ENCODE results near the gene SCP2.
"Not testable (repeated sequence)": the region's sequence is repeated elsewhere in the genome, so short reads cannot be mapped to it uniquely, and the experiment has no call there.

SCP2 gene

DNA sequence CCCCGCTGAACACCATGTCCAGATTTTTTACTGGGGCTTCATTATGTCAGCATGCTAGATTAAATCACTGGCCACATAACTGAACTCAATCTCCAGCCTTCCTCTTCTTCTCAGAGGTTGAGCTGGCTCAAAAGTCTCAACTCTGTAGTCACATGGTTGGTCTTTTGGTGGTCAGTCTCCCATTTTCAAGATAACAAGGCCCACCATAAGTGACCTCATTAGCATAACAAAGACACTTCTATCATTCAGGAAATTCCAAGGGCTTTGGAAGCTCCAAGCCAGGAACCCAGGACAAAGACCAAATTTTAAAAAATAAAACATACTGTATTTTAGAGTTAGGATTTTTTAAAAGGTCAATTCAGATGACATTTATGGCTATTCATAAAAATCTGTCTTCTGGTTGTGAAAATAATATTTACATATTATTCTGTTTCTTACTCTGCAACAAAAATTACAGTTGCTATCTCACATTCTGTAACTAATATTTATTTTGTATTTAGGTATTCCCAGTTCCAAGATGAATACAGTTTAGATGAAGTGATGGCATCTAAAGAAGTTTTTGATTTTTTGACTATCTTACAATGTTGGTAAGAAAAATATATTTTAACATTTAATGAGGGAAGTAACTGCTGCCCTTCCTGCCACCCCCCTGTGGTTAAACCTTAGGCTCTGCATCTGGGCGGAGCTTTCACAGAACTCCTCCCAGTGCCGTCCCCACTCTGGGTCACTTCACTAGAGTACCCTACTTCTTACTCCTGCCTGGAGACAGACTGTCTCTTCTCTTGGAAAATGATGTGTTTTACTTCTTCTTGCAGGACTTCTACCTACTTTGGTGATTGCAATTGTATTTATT lies 49.3 kb downstream of the SCP2 start:
- DNase-seq: no peak

DNA sequence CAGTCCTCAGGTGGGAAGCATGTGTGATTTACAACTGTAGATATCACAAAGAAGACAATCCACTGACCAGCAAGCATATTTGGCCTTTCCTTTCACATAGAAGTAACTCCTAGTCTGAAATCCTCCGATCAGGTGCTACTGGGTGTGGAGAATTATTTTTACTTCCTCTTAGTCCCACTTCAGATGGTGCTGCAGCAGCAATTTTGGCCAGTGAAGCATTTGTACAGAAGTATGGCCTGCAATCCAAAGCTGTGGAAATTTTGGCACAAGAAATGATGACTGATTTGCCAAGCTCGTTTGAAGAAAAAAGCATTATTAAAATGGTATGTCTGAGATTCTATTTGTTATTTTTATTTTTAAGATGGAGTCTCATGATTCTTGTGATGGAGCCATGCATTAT lies 51.0 kb downstream of the SCP2 start:
- DNase-seq: no peak

DNA sequence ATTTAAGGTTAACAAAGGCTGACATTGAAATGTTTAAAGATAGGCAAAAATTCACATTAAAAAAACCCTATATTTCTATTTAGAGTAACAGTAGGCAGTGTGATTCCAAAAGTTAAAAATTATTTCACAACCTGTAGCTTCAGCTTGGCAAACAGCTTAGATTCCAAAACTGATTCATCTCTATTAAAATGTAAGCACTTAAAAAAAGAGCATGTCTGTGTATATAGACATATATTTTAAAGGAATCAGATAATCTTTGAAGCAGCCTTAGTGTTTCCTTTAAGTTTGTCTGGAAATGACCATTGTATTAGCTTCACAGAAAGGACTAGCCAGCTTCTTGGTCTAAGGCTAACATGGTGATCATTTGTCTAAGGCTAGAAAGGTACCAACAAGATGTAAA lies 65.7 kb downstream of the SCP2 start:
- DNase-seq: not testable (repeated sequence)

DNA sequence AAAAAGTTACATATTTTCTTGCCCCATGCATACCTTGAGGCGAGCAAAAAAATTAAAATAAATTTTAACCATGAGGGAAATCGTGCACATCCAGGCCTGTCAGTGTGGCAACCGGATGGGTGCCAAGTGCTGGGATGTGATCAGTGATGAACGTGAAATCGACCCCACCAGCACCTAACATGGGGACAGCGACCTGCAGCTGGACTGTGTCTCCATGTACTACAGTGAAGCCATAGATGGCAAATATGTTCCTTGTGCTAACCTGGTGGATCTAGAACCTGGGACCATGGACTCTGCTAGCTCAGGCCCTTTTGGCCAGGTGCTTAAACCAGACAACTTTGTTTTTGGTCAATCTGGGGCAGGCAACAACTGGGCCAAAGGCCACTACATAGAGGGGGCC lies 67.6 kb downstream of the SCP2 start:
- no peak for DNase-seq

DNA sequence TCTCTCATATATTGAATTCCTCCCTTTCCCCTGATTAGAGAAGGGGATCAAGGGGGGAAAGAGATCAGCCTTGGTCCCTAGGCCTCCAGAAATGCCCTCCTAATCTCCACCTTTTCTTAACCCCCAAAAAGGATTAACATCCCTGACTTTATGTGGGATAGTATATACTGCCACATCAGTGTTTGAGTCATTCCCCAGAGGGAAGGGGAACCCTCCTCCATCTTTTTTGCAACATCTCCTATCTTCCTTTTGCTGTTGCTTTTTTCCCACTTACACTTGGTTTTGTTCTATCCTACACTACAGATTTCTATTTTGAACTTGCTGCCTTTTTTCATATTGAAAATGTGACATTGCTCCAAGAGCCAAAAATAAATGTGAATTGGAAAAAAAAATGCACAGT lies 69.6 kb downstream of the SCP2 start:
- DNase-seq: no peak

DNA sequence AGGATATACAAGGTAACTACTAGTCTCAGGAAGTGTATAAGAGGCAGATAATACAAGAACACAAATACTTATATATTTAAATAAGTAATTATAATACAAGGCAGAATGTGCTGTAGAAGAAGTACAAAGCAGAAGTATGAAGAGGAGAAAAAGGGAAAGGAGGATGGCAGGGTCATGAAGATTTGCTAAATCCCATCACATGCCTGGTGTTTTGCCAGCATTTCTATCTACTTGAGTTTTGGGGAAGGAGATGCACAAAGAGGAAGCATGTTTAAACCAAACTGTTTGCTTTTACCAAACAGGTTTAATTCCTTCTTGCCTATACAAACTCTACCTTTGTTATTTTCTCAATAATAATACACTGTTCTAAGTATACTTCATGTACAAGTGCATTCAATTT lies 74.1 kb downstream of the SCP2 start:
- no peak for DNase-seq

DNA sequence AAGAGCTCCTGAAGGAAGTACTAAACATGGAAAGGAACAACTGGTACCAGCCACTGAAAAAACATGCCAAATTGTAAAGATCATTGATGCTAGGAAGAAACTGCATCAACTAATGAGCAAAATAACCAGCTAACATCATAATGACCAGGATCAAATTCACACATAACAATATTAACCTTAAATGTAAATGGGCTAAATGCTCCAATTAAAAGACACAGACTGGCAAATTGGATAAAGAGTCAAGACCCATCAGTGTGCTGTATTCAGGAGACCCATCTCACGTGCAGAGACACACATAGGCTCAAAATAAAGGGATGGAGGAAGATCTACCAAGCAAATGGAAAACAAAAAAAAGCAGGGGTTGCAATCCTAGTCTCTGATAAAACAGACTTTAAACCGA lies 79.5 kb downstream of the SCP2 start:
- not testable (repeated sequence) for DNase-seq

DNA sequence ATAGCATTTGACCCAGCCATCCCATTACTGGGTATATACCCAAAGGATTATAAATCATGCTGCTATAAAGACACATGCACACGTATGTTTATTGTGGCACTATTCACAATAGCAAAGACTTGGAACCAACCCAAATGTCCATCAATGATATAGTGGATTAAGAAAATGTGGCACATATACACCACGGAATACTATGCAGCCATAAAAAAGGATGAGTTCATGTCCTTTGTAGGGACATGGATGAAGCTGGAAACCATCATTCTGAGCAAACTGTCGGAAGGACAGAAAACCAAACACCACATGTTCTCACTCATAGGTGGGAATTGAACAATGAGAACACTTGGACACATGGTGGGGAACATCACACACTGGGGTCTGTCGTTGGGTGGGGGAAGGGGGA lies 83.2 kb downstream of the SCP2 start:
- not testable (repeated sequence) for DNase-seq

DNA sequence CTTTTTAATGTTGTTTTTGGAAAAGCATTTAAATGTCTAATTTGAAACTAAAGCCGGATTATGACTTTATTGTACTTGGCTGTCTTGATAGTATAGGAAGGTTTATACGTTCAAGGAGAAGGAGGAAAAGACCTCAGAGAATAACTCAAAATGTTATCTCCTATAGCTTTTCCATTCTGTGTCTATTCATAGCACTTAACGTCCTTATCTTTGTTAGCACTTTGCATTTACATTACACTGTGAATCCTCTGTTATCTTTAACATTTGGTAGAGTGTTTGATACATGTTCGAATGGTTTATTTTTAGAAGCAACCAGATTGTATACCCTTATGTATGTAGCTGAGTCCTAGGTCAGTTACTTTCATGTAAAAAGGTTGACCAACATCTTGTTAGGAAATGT lies 84.1 kb downstream of the SCP2 start:
- no peak for DNase-seq

DNA sequence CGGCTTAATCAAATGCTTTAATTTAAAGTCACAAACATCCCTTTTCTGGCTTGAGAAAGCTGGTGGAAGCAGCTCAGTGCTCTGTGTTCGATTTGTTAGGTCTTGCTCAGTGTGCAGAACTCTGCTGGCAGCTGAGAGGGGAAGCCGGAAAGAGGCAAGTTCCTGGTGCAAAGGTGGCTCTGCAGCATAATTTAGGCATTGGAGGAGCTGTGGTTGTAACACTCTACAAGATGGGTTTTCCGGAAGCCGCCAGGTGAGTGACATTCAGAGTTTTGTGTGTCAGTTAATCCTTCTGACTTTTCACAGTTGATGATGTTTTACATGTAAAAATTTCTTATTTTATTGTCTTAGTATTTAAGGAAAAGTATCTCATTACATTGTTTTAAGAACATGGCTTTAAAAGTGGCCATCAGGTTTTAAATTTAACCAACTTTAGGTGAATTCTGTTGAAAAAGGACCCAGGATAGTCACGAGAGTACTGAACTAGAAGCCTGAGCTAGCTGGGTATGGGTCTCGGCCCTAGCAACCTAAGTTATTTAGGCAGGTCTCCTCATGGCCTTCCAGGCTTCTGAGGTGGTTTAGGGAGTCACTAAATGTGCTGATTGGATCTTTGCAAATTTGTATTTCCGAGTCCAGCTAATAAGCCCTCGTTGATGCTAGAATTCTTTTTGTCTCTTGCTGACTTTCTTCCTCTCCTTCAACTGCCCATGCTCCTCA lies 87.9 kb downstream of the SCP2 start:
- peak; percentile 92 for DNase-seq

DNA sequence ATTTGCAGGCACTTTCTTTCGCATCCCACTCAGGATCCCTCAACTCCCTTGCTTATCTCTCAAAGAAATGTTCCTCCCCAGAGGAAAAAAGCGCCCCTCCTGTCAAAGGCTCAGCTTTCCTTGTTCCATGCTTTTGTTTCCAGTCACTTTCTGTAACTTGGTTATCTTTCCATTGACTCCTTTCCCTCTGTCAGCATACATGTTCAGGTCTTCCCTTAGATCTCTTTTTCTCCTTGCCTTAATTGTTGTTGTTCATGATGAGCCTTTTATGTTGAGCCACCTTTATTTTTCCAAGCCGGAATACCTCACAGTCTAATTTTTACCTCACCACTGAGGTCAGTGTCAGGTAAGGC lies 88.4 kb downstream of the SCP2 start:
- DNase-seq: no peak

DNA sequence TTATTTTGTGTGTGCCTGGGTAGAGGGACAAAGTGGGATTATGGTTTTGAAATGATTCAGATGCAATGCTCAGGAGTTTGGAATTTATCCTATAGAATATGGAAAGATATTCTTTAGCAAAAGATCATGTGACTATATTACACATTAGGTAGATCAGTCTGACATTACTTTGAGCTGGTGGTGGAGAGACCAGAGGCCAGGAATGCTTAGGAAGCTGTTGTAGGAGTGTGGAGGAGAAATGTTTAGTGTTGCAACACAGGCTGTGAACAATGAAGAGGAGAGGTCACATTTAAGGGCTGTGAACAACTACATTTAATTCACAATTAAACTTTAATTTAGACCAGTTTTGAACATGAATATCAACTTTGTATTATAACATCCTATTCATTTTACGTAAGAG lies 89.6 kb downstream of the SCP2 start:
- no peak for DNase-seq

DNA sequence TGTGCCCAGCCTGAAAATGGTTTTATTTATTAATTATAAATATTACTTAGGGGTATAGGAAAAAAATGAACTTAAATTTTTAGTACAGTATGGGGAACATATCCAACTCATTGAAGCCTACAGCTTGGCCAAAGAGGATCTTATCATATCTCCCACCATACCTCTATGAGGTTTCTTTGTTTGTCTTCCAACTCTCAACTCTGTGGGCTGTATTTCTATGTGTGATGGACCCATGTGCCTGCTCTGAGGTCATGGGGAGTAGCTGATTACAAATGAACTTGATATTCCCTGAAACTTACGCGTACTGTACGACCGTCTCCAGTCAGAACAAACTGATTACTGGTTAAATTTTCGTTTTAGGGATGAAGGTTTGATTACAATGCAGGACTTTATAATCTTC lies 93.5 kb downstream of the SCP2 start:
- DNase-seq: no peak

DNA sequence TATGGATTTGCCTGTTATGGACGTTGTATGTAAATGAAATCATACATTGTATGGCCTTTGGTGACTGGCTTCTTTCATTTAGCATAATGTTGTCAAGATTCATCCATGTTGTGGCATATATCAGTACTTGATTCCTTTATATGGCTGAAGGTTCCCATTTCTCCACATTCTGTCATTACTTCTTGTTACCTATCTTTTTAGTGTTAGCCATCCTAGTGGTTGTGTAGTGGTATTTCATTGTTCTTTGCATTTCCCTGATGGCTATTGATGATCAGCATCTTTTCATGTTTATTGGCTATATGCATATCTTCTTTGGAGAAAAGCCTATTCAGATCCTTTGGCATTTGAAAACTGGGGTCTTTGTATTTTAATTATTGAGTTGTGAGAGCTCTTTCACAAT lies 95.1 kb downstream of the SCP2 start:
- DNase-seq: no peak

DNA sequence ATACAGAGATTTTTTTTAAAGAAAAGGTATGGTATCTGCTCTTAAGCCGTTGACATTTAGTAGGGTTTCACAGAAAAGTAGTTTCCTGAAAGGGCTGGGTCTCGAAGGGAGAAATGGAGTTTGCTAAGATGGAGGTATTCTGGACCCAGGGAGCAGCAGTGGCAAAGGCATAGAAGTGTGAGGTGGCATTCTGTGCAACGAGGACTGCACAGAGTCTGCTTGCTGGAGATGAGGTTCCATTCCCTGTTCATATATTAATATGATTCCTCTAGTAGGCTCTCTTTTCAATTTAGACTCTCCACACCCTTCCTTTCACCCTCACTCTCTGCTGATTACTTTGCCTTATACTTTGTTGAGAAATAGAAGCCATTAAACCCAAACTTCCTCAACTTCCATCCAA lies 96.5 kb downstream of the SCP2 start:
- DNase-seq: no peak

DNA sequence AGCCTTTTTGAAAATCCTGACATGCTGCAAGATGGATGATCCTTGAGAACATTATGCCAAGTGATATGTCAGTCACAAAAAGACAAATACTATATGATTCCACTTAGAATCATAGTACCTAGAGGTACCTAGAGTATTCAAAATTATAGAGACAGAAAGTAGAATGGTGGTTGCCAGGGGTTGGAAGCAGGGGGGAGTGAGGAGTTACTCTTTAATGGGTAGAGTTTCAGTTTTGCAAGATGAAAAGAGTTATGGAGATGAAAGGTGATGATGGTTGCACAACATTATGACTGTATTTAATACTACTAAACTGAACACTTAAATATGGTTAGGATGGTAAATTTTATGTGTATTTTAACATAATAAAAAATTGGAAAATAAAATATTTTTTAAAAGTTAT lies 97.0 kb downstream of the SCP2 start:
- DNase-seq: no peak

DNA sequence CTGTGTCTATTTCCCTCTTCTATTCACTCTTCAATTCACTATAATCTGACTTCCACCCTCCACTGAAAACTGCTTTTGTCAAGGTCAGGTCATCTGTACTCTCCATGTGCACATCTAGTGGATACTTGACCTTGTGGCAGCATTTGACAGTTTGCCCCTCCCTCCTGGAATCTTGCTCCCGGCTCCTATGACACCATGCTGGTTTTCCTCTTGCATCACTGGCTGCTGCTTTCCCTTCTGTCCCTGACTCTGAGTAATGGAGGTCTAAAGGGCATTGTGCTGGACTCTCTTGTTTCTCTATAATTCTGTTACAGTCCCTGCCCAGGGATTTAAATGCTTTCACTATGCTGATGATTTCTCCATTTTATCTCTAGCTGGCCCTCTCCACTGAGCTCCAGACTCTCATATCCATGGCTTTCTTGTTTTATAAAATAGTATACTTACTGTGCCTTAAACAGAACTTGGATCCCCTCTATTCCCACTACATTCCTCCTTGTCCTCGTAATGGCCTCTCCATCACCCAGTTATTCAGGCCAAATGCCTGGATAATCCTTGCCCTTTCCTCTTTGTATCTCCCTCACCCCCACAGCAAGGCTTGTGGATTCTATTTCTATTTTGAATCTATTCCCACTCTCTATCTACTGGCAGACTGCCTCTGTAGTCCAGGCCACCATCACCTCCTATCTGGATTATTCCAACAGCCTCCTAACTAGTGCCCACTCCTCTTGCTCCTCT lies 98.1 kb downstream of the SCP2 start:
- DNase-seq: no peak

DNA sequence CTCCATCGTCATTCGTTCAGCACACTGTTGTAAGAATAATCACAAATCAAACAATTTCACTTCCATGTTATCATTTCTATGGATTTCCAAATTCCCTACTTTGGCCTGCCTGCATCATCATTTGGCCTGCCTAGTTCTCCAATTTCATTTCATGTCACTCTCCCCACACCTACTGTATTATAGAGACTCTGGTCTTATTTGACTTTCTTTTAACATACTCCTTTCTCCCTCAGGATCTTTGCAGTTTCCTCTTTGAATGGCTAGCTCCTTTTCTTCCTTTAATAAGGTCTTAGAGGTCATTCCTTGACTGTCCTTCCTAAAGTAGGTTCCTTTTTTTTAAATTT lies 98.7 kb downstream of the SCP2 start:
- DNase-seq: no peak

DNA sequence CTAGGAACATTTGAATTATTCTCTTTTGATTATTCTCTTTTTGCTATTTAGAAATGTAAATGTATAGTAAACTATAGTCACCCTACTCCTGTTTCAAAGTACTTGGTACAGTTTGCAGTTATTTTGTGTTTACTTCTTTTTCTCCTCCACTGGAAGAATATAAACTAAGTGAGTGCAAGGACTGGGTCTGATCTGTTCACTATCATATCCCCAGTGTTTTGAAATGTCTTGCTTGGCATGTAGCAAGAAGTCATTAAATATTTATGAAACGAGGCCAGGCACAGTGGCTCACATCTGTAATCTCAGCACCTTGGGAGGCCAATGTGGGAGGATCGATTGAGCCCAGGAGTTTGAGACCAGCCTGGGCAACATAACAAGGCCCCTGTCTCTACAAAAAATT lies 99.2 kb downstream of the SCP2 start:
- DNase-seq: no peak

DNA sequence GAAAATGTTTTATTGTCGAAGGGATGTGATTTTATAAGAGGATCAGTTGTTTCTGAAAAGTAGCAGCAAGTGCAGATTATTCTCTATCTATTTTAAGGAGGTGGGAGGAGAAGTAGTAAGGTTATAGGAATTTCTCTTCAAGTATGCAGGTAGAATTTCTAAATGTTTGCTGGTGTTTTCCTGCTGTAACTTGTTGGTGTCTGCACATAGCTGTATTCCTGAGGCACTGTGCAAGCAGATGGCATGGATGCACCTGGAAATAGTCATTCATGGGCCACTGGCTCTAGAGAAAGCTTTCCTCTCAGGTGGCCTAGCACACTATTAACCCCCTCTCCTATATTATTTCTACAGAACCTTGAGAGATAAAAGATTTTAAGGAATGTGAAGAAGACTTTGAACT lies 104.7 kb downstream of the SCP2 start:
- DNase-seq: no peak

DNA sequence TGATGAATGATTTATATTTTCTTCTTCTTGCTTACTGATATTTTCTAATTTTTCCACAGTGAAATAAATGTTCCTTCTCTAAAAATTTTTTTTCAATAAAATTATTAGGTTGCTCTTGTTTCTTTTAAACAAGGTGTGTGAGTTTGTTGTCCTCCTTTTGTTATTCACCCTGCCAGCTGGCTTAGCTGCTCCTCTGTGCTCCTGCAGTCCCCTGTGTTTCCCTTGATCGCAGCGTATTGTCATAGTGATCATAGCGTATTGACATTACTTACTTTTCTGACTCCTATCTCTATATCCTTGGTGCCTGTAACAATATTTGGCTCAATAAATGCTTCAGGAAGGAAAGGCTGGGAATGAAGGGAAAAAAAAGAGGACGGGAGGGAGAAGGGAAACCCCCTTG lies 110.1 kb downstream of the SCP2 start:
- DNase-seq: no peak

DNA sequence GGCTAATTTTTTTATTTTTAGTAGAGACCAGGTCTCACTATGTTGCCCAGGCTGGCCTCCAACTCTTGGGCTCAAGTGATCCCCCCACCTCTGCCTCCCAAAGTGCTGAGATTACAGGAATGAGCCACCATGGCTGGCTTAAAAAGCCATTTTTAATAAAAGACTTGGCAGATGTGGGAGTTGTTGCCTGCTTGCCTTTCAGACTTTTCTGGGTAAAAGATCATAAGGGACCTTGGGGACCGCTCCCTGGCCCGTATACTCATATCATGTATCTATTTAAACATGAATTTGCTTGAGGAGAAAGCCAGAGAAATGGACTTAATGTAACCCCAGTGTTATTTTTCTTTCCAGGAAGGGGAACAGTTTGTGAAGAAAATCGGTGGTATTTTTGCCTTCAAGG lies 111.5 kb downstream of the SCP2 start:
- no peak for DNase-seq

DNA sequence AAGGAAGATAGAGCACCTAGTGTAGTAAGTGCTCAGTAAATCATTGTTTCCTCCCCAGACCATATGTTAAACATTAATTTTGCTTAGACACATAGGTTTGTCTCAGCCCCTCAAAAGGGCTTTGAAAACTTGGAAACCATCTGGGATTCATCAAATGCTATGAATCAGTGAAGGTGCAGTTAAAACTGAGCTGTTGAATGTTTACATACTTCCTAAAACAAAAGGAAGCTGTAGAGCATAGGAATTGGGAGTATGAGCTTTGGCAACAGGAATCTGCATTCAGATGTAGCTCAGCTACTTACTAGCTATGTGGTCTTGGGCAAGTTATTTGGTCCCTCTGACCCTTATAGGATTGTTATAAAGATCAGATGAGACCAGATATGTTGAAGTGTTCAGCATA lies 116.2 kb downstream of the SCP2 start:
- no peak for DNase-seq

DNA sequence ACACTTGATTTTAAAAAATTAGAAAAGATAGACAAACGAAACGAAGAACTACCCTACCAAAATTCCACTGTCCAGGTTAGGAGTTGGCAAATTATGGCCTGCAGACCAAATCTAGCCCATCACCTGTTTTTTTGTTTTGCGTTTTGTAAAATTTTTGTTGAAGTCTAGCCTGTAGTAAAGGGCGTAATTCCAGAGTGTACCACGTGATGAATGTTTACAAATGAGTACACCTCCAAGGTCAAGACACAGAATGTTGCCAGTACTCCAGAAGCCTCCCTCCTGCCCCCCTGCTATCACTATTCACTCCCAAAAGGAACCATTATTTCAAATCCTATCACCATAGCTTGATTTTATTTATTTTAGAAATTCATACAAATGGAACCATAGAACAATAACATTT lies 117.8 kb downstream of the SCP2 start:
- no peak for DNase-seq

Data from activated CD4-positive, alpha-beta T cell treated with anti-CD3 and anti-CD28 coated beads, Interleukin-10, Interleukin-2, amounts not matched to agents 100 ng/mL and 50 ng/mL, durations not matched to agents 16 hours and 8 hours (primary cell).